ENCODE data around the gene TSPAN5. TPM values are rescaled to one million over a fixed set of nuclear protein-coding genes. Genes with fewer than 3 reads are reported as not detected.

The TSPAN5 gene
- total and polyA plus RNA-seq, 2 of the 4 experiments (the other 2 are of a cell fraction) = 64.8 to 79.6 TPM

DNA sequence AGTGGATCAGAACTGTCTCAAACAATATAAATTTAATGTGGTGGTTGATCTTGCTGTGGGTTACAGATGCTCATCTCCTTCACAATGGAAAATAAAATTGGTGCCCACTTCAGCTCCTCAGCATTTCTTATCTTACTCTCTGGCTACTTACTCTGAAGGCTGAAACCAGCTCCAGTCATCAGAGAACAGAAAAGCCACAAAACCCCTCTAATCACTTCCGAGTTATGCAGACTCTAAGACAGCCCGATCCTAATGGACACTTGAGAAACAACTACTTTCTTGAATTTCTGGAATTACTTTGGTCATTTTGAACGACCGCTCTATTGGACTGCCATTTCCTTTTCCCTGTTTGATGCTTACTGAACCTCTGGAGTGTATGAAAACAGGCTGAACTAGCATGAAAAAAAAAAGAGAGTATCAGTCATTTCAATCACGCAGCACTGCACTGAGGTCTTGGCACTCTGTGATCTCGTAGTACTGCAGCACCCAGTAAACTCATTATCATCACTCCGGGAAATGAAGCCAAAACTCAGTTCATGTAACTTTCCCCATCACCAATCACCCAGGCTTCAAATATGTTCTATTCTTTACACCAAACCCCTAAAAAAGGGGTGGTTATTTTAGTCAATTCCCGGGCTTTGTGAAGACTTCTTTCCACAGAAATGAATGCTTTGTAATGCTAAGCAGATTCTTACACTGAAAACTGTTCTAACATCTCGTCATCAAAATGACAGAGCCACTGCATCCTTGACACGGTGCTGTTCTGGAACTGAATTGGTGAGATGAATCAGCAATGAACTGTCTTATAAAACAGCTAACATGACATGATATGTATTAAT lies 54.5 kb downstream of the TSPAN5 start:
- Histone ChIP-seq H2AFZ (replicated peaks; ENCODE audit: low read length, poor library complexity) (no peak overlapping the region), H3K18ac (ENCODE audit: low read depth, low read length) (peak overlapping the region; percentile 64; the same call in 1 of the 2 replicates), H3K9ac (ENCODE audit: low read depth, low read length) (no peak overlapping the region), H3K14ac (replicated peaks; ENCODE audit: low read depth, low read length) (peak overlapping the region; percentile 12; the same call in 1 of the 2 replicates), H3K27ac (ENCODE audit: insufficient read depth, low read length) (no peak overlapping the region), H3K79me1 (ENCODE audit: low read depth in 1 of 2, low read length in 2 of 2) (peaks cover 44 to 68% of the 10 kb centered on the region in 2 experiments), H4K20me1 (ENCODE audit: insufficient read depth, low read length) (peaks cover 3% of the 10 kb centered on the region; the same call in 1 of the 2 replicates), H2BK5ac (ENCODE audit: low read depth, low read length, poor library complexity, severe bottlenecking) (peak overlapping the region; percentile 2), H3K4me3 (ENCODE audit: insufficient read depth, low read depth, low read length) (no peak overlapping the region), H3K36me3 (ENCODE audit: control insufficient read depth, insufficient read depth, low read length) (peaks cover 1% of the 10 kb centered on the region; the same call in 1 of the 2 replicates), H4K5ac (ENCODE audit: low read depth, low read length) (peak overlapping the region; percentile 68; the same call in 1 of the 2 replicates), H2BK20ac (ENCODE audit: low read depth, low read length) (no peak overlapping the region), H3K23ac (ENCODE audit: low read depth, low read length) (peak overlapping the region; percentile 66; the same call in 1 of the 2 replicates), H2AK9ac (replicated peaks; ENCODE audit: low read depth, low read length, poor library complexity) (no peak overlapping the region), H3K4me1 (ENCODE audit: control insufficient read depth, insufficient read depth, low read length) (peaks cover 8% of the 10 kb centered on the region), H3K56ac (ENCODE audit: extremely low read depth, insufficient read depth, low read length) (no peak overlapping the region; the same call in 1 of the 2 replicates), H2BK15ac (ENCODE audit: low read depth, low read length) (no peak overlapping the region), H3K9me3 (ENCODE audit: control insufficient read depth, insufficient read depth, low read length) (peaks cover 9% of the 10 kb centered on the region), H3K4me2 (ENCODE audit: low read depth, low read length) (peak overlapping the region; percentile 82), H2AK5ac (ENCODE audit: low read depth, low read length) (no peak overlapping the region), H3K9me1 (ENCODE audit: insufficient read depth, low read length) (0 out of 2 replicates have a peak, but pooled peaks cover 2% of the 10 kb centered on the region), H3K27me3 (ENCODE audit: control insufficient read depth, insufficient read depth, low read length) (no peaks in the 10 kb centered on the region), H4K91ac (ENCODE audit: insufficient read depth, low read depth, low read length) (no peak overlapping the region), H3K4ac (ENCODE audit: low read depth, low read length) (peak overlapping the region; percentile 16; the same call in 1 of the 2 replicates), H4K8ac (ENCODE audit: low read depth in 2 of 2, low read length in 2 of 2) (peak overlapping the region in 1 of 2 experiments; percentile 7; a peak in 1 of 4 replicates), H2BK120ac (ENCODE audit: low read depth, low read length) (peak overlapping the region; percentile 16; the same call in 1 of the 2 replicates)
- ChIA-PET CTCF (no interaction called here), POLR2A (ENCODE audit: unreplicated experiment) (no interaction called here)
- dilution Hi-C loops (cut with HindIII; ENCODE audit: low sequenced_read_pairs, unreplicated experiment) = no loop called here
- DNase-seq (peak; percentile 71), ATAC-seq (ENCODE audit: low read depth) (peak; percentile 51)
- no TSS peak for BruUV-seq (replicated peaks)
- in situ Hi-C loops (cut with MboI; ENCODE audit: low sequenced_read_pairs) = no loop called here
- intact Hi-C loops (cut with micrococcal nuclease) = no loop called here
- 83% methylated on average over 2 of the region's 10 CpGs; no CpG with 5 or more reads in 1 of the 2 experiments for WGBS, 2 experiments (ENCODE audit: extremely low coverage in 2 of 2, insufficient read length in 1 of 2)
- no peak for TF ChIP-seq SMC3 (IDR thresholded peaks at IDR 0.05; ENCODE audit: low read depth, low read length)
- TF ChIP-seq CEBPB (IDR thresholded peaks at IDR 0.05; ENCODE audit: low read depth, low read length) = no peak
- no peak for TF ChIP-seq POLR2A (IDR thresholded peaks at IDR 0.05; ENCODE audit: low read depth, low read length)
- no peak for TF ChIP-seq CHD1 (IDR thresholded peaks at IDR 0.05; ENCODE audit: low read depth, low read length)
- no peak for TF ChIP-seq BHLHE40 (IDR thresholded peaks at IDR 0.05; ENCODE audit: low read depth, low read length)
- peak; percentile 34; the same call in 1 of the 2 replicates for TF ChIP-seq NFE2L2 (IDR thresholded peaks at IDR 0.05; ENCODE audit: low read depth, low read length)
- no peak for TF ChIP-seq MAFK (IDR thresholded peaks at IDR 0.05; ENCODE audit: low read depth, low read length)
- no peak for TF ChIP-seq ELK1 (IDR thresholded peaks at IDR 0.05; ENCODE audit: borderline replicate concordance, low read depth, low read length)
- no peak for TF ChIP-seq RCOR1 (IDR thresholded peaks at IDR 0.05; ENCODE audit: insufficient replicate concordance, low read length)
- 0 out of 2 replicates have a peak, but pooled peaks have one; percentile 12 for TF ChIP-seq FOS (IDR thresholded peaks at IDR 0.05; ENCODE audit: low read depth, low read length)
- TF ChIP-seq, protein P1, sequence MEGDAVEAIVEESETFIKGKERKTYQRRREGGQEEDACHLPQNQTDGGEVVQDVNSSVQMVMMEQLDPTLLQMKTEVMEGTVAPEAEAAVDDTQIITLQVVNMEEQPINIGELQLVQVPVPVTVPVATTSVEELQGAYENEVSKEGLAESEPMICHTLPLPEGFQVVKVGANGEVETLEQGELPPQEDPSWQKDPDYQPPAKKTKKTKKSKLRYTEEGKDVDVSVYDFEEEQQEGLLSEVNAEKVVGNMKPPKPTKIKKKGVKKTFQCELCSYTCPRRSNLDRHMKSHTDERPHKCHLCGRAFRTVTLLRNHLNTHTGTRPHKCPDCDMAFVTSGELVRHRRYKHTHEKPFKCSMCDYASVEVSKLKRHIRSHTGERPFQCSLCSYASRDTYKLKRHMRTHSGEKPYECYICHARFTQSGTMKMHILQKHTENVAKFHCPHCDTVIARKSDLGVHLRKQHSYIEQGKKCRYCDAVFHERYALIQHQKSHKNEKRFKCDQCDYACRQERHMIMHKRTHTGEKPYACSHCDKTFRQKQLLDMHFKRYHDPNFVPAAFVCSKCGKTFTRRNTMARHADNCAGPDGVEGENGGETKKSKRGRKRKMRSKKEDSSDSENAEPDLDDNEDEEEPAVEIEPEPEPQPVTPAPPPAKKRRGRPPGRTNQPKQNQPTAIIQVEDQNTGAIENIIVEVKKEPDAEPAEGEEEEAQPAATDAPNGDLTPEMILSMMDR (conservative IDR thresholded peaks at IDR 0.05; ENCODE audit: low read depth, low read length) = no peak
- TF ChIP-seq USF2 (IDR thresholded peaks at IDR 0.05; ENCODE audit: low read depth, low read length) = no peak
- no peak for TF ChIP-seq MXI1 (IDR thresholded peaks at IDR 0.05; ENCODE audit: borderline replicate concordance, low read depth, low read length)

All from IMR-90 (cell line).